ENCODE measurements around the gene GNL1. TPM values are rescaled to one million over a fixed set of nuclear protein-coding genes. Genes with fewer than 3 reads are reported as not detected.

GNL1 gene
- total and polyA plus RNA-seq, 10 of the 15 experiments (the other 5 are each of a cell fraction or from before 2014, with no cell fraction given) = 0.18 to 64.5 (median 45.5) TPM

DNA sequence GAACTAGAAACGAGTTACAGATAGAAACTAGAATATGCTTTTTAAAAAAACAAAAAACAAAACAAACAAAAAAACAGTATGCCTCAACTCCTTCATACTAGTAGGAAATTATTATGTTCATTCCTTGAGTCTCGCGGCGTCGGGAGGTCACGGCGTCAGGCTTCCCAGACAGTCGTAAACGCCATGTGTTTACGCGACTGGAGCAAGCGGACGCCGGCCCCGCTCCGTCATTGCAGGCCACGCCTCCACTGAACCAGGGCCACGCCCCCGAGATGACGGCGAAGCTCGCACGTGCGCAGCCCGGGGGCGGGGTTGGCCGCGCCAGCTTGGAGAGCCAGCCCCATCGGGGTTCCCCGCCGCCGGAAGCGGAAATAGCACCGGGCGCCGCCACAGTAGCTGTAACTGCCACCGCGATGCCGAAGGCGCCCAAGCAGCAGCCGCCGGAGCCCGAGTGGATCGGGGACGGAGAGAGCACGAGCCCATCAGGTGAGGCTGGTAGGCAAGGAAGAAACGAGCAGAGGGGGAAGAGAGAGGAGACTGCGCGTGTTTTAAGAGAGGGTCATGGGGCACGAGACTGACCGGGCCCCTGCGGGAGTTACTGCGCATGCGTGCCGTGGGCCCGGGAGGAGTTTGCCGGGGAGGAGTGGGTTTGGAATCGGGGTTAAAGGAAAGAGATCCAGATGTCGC, 14.9 kb upstream of the GNL1 start, which contains the start of gene ABCF1 (continued):
- TF ChIP-seq, protein P1, sequence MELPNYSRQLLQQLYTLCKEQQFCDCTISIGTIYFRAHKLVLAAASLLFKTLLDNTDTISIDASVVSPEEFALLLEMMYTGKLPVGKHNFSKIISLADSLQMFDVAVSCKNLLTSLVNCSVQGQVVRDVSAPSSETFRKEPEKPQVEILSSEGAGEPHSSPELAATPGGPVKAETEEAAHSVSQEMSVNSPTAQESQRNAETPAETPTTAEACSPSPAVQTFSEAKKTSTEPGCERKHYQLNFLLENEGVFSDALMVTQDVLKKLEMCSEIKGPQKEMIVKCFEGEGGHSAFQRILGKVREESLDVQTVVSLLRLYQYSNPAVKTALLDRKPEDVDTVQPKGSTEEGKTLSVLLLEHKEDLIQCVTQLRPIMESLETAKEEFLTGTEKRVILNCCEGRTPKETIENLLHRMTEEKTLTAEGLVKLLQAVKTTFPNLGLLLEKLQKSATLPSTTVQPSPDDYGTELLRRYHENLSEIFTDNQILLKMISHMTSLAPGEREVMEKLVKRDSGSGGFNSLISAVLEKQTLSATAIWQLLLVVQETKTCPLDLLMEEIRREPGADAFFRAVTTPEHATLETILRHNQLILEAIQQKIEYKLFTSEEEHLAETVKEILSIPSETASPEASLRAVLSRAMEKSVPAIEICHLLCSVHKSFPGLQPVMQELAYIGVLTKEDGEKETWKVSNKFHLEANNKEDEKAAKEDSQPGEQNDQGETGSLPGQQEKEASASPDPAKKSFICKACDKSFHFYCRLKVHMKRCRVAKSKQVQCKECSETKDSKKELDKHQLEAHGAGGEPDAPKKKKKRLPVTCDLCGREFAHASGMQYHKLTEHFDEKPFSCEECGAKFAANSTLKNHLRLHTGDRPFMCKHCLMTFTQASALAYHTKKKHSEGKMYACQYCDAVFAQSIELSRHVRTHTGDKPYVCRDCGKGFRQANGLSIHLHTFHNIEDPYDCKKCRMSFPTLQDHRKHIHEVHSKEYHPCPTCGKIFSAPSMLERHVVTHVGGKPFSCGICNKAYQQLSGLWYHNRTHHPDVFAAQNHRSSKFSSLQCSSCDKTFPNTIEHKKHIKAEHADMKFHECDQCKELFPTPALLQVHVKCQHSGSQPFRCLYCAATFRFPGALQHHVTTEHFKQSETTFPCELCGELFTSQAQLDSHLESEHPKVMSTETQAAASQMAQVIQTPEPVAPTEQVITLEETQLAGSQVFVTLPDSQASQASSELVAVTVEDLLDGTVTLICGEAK (IDR thresholded peaks at IDR 0.05; ENCODE audit: borderline replicate concordance) = peak; percentile 95
- TF ChIP-seq EP300 (IDR thresholded peaks at IDR 0.05; ENCODE audit: borderline replicate concordance in 1 of 2, control insufficient read depth in 1 of 2, low read depth in 2 of 2, low read length in 2 of 2) (0 out of 4 replicates have a peak, but pooled peaks of 1 of the 2 experiments have one; percentile 23), SP1 (IDR thresholded peaks at IDR 0.05; ENCODE audit: low read depth, low read length) (peak; percentile 55), PKNOX1 (IDR thresholded peaks at IDR 0.05) (peak; percentile 62), KLF5 (IDR thresholded peaks at IDR 0.05; ENCODE audit: partially characterized antibody) (peak; percentile 63), MYC (IDR thresholded peaks at IDR 0.05; ENCODE audit: insufficient read depth, insufficient read length, insufficient replicate concordance, low read length, severe bottlenecking) (no peak), CREB1 (IDR thresholded peaks at IDR 0.05; ENCODE audit: low read depth) (peak; percentile 93), ASH2L (IDR thresholded peaks at IDR 0.05; ENCODE audit: borderline replicate concordance, low read depth) (0 out of 2 replicates have a peak, but pooled peaks have one; percentile 88), RB1 (IDR thresholded peaks at IDR 0.05; ENCODE audit: borderline replicate concordance) (peak; percentile 83; the same call in 1 of the 2 replicates), BHLHE40 (IDR thresholded peaks at IDR 0.05; ENCODE audit: borderline replicate concordance in 1 of 2, low read depth in 2 of 2, low read length in 1 of 2) (peak; percentile 100), SMAD1 (IDR thresholded peaks at IDR 0.05; ENCODE audit: low read depth, partially characterized antibody) (peak; percentile 58), SMAD5 (IDR thresholded peaks at IDR 0.05; ENCODE audit: low read depth) (peak; percentile 94), NR2F1 (conservative IDR thresholded peaks at IDR 0.05) (peak; percentile 77), ESRRA (IDR thresholded peaks at IDR 0.05; ENCODE audit: low read length) (no peak), ZNF217 (IDR thresholded peaks at IDR 0.05) (no peak), CHD2 (IDR thresholded peaks at IDR 0.05; ENCODE audit: borderline replicate concordance, low read depth, low read length) (peak; percentile 69), TCF12 (IDR thresholded peaks at IDR 0.05; ENCODE audit: low read depth, low read length) (peak; percentile 27; the same call in 1 of the 2 replicates), ZNF274 (IDR thresholded peaks at IDR 0.05; ENCODE audit: insufficient read depth, insufficient read length) (no peak), YBX1 (IDR thresholded peaks at IDR 0.05) (no peak), HCFC1 (IDR thresholded peaks at IDR 0.05; ENCODE audit: low read length) (peak; percentile 56; the same call in 1 of the 2 replicates), ZBED1 (IDR thresholded peaks at IDR 0.05; ENCODE audit: borderline replicate concordance) (no peak)
- TF ChIP-seq, protein P2, sequence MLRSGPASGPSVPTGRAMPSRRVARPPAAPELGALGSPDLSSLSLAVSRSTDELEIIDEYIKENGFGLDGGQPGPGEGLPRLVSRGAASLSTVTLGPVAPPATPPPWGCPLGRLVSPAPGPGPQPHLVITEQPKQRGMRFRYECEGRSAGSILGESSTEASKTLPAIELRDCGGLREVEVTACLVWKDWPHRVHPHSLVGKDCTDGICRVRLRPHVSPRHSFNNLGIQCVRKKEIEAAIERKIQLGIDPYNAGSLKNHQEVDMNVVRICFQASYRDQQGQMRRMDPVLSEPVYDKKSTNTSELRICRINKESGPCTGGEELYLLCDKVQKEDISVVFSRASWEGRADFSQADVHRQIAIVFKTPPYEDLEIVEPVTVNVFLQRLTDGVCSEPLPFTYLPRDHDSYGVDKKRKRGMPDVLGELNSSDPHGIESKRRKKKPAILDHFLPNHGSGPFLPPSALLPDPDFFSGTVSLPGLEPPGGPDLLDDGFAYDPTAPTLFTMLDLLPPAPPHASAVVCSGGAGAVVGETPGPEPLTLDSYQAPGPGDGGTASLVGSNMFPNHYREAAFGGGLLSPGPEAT (IDR thresholded peaks at IDR 0.05; ENCODE audit: low read depth) = peak; percentile 86

Data from GM12878 (cell line).